H1 (cell line): ENCODE results near the gene CDCP1. TPM values are rescaled to one million over a fixed set of nuclear protein-coding genes. Genes with fewer than 3 reads are reported as not detected.

Source experiments
- KDM4A ChIP-seq: IDR thresholded peaks from one replicate; pipeline ENCODE4 v1.7.1; 2012; ENCODE audit warnings: low read depth, mild to moderate bottlenecking, moderate library complexity, low read length, inconsistent platforms; ENCODE audit not compliant: severe bottlenecking
- SIN3A ChIP-seq, 2 experiments: IDR thresholded peaks in 1 of 2; conservative IDR thresholded peaks in 1 of 2; 2 replicates each; pipeline ENCODE4 v1.6.1; 2011 to 2012; ENCODE audit warnings: low read length in 2 of 2, improper control_type of control experiment in 1 of 2, low read depth in 1 of 2, mild to moderate bottlenecking in 1 of 2
- SUZ12 ChIP-seq: fragments of 200-600 bp; sonication (generic); IDR thresholded peaks from 2 replicates; pipeline ENCODE4 v1.6.1; 2012; ENCODE audit warnings: mild to moderate bottlenecking, inconsistent platforms, low read length, moderate library complexity, mixed read lengths
- polyA plus RNA-seq, 7 experiments: library from polyadenylated mRNA; depleted of rRNA in 3 of 7; stranded (reverse) in 5 of 7; unstranded in 2 of 7; fragments of >200 nt in 5 of 7; fragments of 200-250 nt in 2 of 7; gene quantifications; 1 replicate in 5 of 7; 2 replicates in 1 of 7; 4 replicates in 1 of 7; pipeline versions ENCODE4 v1.2.1 to v1.2.3, GENCODE V29; 2011 to 2013; ENCODE audit warnings: missing spikeins in 2 of 7, mixed read lengths in 2 of 7
- total RNA-seq: library from RNA; stranded (reverse); fragmentation: NEBNext Ultra II Directional; extraction: Animal tissue kit (Norgen Biotek cat#: 25700); gene quantifications from 2 replicates; pipeline ENCODE4 v1.2.1, GENCODE V29; 2021

Gene CDCP1
- total and polyA plus RNA-seq, 2 of the 8 experiments (the other 6 are each of a cell fraction or from before 2014, with no cell fraction given): 10.0 to 23.3 TPM

- no peak for TF ChIP-seq SUZ12
- TF ChIP-seq SIN3A (conservative IDR thresholded peaks at IDR 0.05 in 1 of 2, IDR thresholded peaks at IDR 0.05 in 1 of 2; ENCODE audit: low read depth in 1 of 2, low read length in 2 of 2): no peak
- no peak for TF ChIP-seq KDM4A
These were observed 20.2 kb upstream of the CDCP1 start (continued) for GRCh38 chr3:45166321-45166879.
